ENCODE measurements around the gene ZNF710. TPM values are rescaled to one million over a fixed set of nuclear protein-coding genes. Genes with fewer than 3 reads are reported as not detected.

The ZNF710 gene
- total and polyA plus RNA-seq, 12 donors = 4.1 to 59.0 (median 15.5) TPM

DNA sequence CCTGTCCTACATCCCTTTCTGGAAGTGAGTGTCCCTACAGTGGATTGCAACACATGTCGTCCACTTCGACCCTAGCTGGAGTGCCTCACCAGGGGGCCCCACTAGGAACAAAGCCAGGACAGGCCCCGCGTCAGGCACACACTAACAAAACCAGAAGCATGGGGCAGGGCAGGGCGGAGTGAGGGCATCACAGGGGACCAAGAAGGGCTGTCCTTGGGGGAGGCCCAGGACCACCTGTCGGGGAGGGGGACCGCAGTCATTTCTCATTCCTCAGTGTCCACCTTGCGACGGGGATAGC is 79.3 kb downstream of the ZNF710 start:
- H3K4me3 ChIP-seq = no peak overlapping the region
- 80 to 95% (median 88%) methylated on average over 7 to 9 of the region's 9 CpGs for WGBS, 4 donors
- H3K27me3 ChIP-seq = no peaks in the 10 kb centered on the region
- intact Hi-C loops (cut with DNase I) = loop anchor here (10.0 kb wide), 2 partner anchors 176 to 336 kb away; no protein-coding TSS in a partner anchor
- no peak overlapping the region for H3K27ac ChIP-seq
- DNase-seq = no peak
- TF ChIP-seq, protein P1, sequence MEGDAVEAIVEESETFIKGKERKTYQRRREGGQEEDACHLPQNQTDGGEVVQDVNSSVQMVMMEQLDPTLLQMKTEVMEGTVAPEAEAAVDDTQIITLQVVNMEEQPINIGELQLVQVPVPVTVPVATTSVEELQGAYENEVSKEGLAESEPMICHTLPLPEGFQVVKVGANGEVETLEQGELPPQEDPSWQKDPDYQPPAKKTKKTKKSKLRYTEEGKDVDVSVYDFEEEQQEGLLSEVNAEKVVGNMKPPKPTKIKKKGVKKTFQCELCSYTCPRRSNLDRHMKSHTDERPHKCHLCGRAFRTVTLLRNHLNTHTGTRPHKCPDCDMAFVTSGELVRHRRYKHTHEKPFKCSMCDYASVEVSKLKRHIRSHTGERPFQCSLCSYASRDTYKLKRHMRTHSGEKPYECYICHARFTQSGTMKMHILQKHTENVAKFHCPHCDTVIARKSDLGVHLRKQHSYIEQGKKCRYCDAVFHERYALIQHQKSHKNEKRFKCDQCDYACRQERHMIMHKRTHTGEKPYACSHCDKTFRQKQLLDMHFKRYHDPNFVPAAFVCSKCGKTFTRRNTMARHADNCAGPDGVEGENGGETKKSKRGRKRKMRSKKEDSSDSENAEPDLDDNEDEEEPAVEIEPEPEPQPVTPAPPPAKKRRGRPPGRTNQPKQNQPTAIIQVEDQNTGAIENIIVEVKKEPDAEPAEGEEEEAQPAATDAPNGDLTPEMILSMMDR (IDR thresholded peaks at IDR 0.05) = no peak
- no peak for TF ChIP-seq POLR2A (IDR thresholded peaks at IDR 0.05)
- H3K9me3 ChIP-seq (replicated peaks in 1 of 3) = no peaks in the 10 kb centered on the region
- H3K4me1 ChIP-seq (replicated peaks in 1 of 2) = no peaks in the 10 kb centered on the region
- peaks cover 0 to 27% of the 10 kb centered on the region in 2 donors for H3K36me3 ChIP-seq (replicated peaks in 1 of 2)

- H3K4me1 ChIP-seq (replicated peaks in 1 of 2) = no peaks in the 10 kb centered on the region
- no peak for DNase-seq
- 90 to 98% (median 91%) methylated on average over 8 to 11 of the region's 11 CpGs for WGBS, 4 donors
- no peaks in the 10 kb centered on the region for H3K9me3 ChIP-seq (replicated peaks in 1 of 3)
- TF ChIP-seq POLR2A (IDR thresholded peaks at IDR 0.05) = no peak
- TF ChIP-seq, protein P1 (IDR thresholded peaks at IDR 0.05) = no peak
- intact Hi-C loops (cut with DNase I) = loop anchor here (10.0 kb wide), 2 partner anchors 176 to 336 kb away; no protein-coding TSS in a partner anchor
- no peaks in the 10 kb centered on the region for H3K27me3 ChIP-seq
- H3K27ac ChIP-seq = no peak overlapping the region
- H3K4me3 ChIP-seq = no peak overlapping the region
- peaks cover 0 to 27% of the 10 kb centered on the region in 2 donors for H3K36me3 ChIP-seq (replicated peaks in 1 of 2)
Observed at GRCh38 chr15:90080818-90081393, 79.8 kb downstream of the ZNF710 start.

GRCh38 chr15:90082140-90082715 is 81.1 kb downstream of the ZNF710 start:
- no peak for DNase-seq
- WGBS, 4 donors = 36 to 85% (median 49%) methylated on average over 3 to 9 of the region's 9 CpGs
- intact Hi-C loops (cut with DNase I) = loop anchor here (10.0 kb wide), 2 partner anchors 177 to 337 kb away; no protein-coding TSS in a partner anchor
- Histone ChIP-seq H3K27me3 (no peaks in the 10 kb centered on the region), H3K27ac (no peak overlapping the region), H3K4me3 (no peak overlapping the region), H3K4me1 (replicated peaks in 1 of 2) (no peaks in the 10 kb centered on the region), H3K36me3 (replicated peaks in 1 of 2) (peaks cover 0 to 27% of the 10 kb centered on the region in 2 donors), H3K9me3 (replicated peaks in 1 of 3) (no peaks in the 10 kb centered on the region)
- TF ChIP-seq, protein P1 (IDR thresholded peaks at IDR 0.05) = no peak
- TF ChIP-seq POLR2A (IDR thresholded peaks at IDR 0.05) = no peak

GRCh38 chr15:90083419-90083818 is 82.3 kb downstream of the ZNF710 start:
- TF ChIP-seq POLR2A (IDR thresholded peaks at IDR 0.05) = no peak
- TF ChIP-seq, protein P1 (IDR thresholded peaks at IDR 0.05) = no peak

More at GRCh38 chr15:90083419-90083818, 82.3 kb downstream of the ZNF710 start:
- Histone ChIP-seq H3K27ac (no peak overlapping the region), H3K9me3 (replicated peaks in 1 of 3) (no peaks in the 10 kb centered on the region), H3K4me3 (no peak overlapping the region), H3K36me3 (replicated peaks in 1 of 2) (peaks cover 0 to 35% of the 10 kb centered on the region in 2 donors), H3K27me3 (no peaks in the 10 kb centered on the region), H3K4me1 (replicated peaks in 1 of 2) (no peaks in the 10 kb centered on the region)
- intact Hi-C loops (cut with DNase I) = loop anchor here (10.0 kb wide), 2 partner anchors 179 to 339 kb away; no protein-coding TSS in a partner anchor
- no peak for DNase-seq
- WGBS, 4 donors = 84 to 96% (median 88%) methylated on average over 3 to 5 of the region's 5 CpGs

All from adrenal gland (tissue), 12 donors.